Central memory CD8-positive, alpha-beta T cell (primary cell): ENCODE measurements around the gene GGT7.
A peak's percentile ranks its signal among the peaks of the same experiment; 100 is the strongest.

Experiments used
- ATAC-seq: fragments of 150-1000 bp; cut with Tn5 transposase; replicated peaks from 2 replicates; pipeline ENCODE4 v1.10.0; 2022; ENCODE audit warnings: mild to moderate bottlenecking, moderate FRiP score, moderate number of reproducible peaks; ENCODE audit not compliant: poor library complexity, severe bottlenecking; ENCODE audit errors: extremely low read depth
- DNase-seq, 2 donors: peaks; one replicate each; pipeline ENCODE4 v3.0.0; 2021; ENCODE audit warnings: low spot score in 2 of 2
- H3K27ac Mint-ChIP-seq: one replicate; pipeline ENCODE4 v1.8.0; 2022; ENCODE audit warnings: low read depth, mild to moderate bottlenecking, moderate library complexity, mixed read lengths
- H3K27me3 Mint-ChIP-seq: one replicate; pipeline ENCODE4 v1.8.0; 2022; ENCODE audit warnings: mixed read lengths
- H3K36me3 Mint-ChIP-seq: one replicate; pipeline ENCODE4 v1.8.0; 2022; ENCODE audit warnings: mild to moderate bottlenecking, moderate library complexity, mixed read lengths; ENCODE audit not compliant: insufficient read depth
- H3K4me1 Mint-ChIP-seq: one replicate; pipeline ENCODE4 v1.8.0; 2022; ENCODE audit warnings: mixed read lengths
- H3K4me3 Mint-ChIP-seq: one replicate; pipeline ENCODE4 v1.8.0; 2022; ENCODE audit warnings: mild to moderate bottlenecking, moderate library complexity, mixed read lengths
- H3K9me3 Mint-ChIP-seq: one replicate; pipeline ENCODE4 v1.8.0; 2022; ENCODE audit warnings: mixed read lengths

Gene GGT7

GRCh38 chr20:34876406-34877282 is 4.0 kb upstream of the GGT7 start, which contains the start of gene ACSS2:
Gene ACSS2 (plus strand): TSS chr20:34876612. CDS start chr20:34876646, 34 bp downstream.
- Mint-ChIP-seq H3K4me1 (peaks cover 44% of the 10 kb centered on the region), H3K27me3 (no peaks in the 10 kb centered on the region), H3K27ac (peak within 1 kb of the TSS; percentile 82), H3K36me3 (peaks cover 8% of the 10 kb centered on the region), H3K9me3 (no peaks in the 10 kb centered on the region), H3K4me3 (peak within 1 kb of the TSS; percentile 82)
- DNase-seq (peak; percentile 81 to 93), ATAC-seq (peak; percentile 66)

DNA sequence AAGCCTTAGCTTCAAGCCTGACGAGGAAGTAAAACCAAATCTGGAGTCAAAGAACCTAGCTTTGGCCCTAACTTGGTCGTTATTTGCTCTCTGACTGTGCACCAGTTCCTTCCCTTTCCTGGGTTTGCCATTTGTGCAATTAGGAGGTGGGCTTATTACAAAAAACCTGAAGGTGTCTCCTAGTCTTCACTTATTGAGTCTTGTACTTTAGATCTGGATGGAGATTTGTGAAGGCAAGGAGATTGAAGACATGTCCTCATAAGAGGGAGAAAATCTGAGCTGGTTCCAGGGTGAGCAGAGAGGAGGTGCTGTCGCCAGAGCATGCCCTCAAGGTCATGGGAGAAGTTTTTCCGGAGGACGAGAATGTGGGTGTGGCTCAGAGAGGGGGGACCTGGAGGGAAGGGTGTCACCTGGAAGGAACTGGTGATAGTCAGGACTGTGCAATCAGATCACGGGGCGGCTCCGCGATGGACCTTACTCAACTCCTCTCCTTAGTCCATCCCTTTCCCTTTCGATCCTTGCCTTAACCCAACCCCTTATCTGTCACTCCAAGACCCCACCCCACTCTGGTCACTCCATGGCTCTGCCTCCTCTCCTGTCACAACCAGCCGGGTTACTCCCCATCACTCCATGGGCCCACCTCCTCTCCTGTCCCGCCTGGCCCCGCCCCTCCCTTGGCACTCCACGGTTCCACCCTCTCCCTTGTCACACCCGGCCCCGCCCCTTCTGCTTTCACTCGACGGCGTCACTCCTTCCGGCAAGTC is 3.2 kb upstream of the GGT7 start:
- peaks cover 8% of the 10 kb centered on the region for H3K36me3 Mint-ChIP-seq
- H3K27ac Mint-ChIP-seq: peak overlapping the region; percentile 63
- ATAC-seq (peak; percentile 66), DNase-seq (no peak)
- H3K4me1 Mint-ChIP-seq: peaks cover 52% of the 10 kb centered on the region
- no peaks in the 10 kb centered on the region for H3K9me3 Mint-ChIP-seq
- H3K27me3 Mint-ChIP-seq: no peaks in the 10 kb centered on the region
- H3K4me3 Mint-ChIP-seq: peak overlapping the region; percentile 82

GRCh38 chr20:34874094-34874654 is 1.5 kb upstream of the GGT7 start:
- H3K27ac Mint-ChIP-seq: peak overlapping the region; percentile 78
- H3K36me3 Mint-ChIP-seq: peaks cover 9% of the 10 kb centered on the region
- H3K4me1 Mint-ChIP-seq: peaks cover 60% of the 10 kb centered on the region
- H3K27me3 Mint-ChIP-seq: no peaks in the 10 kb centered on the region
- peak overlapping the region; percentile 87 for H3K4me3 Mint-ChIP-seq
- H3K9me3 Mint-ChIP-seq: no peaks in the 10 kb centered on the region
- DNase-seq (peak in 1 of 2 donors; percentile 18), ATAC-seq (no peak)

GRCh38 chr20:34873583-34874093 is 982 bp upstream of the GGT7 start:
- Mint-ChIP-seq H3K4me3 (peak overlapping the region; percentile 87), H3K27ac (peak overlapping the region; percentile 78), H3K27me3 (no peaks in the 10 kb centered on the region), H3K9me3 (no peaks in the 10 kb centered on the region), H3K4me1 (peaks cover 60% of the 10 kb centered on the region), H3K36me3 (peaks cover 9% of the 10 kb centered on the region)
- ATAC-seq (no peak), DNase-seq (no peak)

DNA sequence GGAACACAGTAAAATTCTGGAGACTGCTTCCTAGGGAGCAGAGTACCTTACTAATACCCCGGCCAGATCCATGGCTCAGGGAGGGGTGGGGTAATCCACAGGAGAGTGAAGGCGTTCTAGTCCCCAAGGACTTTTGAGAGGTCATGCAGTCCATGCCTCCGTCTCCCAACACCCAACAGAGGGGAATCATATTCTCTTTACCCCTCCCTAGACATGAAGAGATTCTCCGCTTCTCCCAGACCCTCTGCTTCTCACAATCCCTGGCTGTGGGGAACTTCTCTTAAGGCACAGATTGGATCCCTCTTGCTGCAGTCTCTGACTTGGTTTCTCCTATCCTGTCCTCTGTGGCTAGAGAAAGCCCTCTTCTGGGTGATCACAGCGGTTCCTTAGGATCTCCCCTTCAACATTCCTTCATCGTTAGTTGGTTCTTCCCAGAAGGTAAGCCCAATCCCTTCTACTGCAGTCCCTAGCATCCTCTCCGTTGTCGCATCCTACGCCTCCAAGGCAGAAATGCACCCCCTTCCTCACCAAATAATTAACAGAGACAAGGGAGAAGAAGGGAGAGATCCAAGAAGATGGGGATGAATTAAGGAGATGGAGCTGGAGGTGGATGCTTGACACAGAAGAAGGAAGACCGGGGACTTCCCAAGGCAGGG is 562 bp downstream of the GGT7 start:
- H3K27me3 Mint-ChIP-seq: no peaks in the 10 kb centered on the region
- peaks cover 58% of the 10 kb centered on the region for H3K4me1 Mint-ChIP-seq
- peak overlapping the region; percentile 78 for H3K27ac Mint-ChIP-seq
- no peaks in the 10 kb centered on the region for H3K9me3 Mint-ChIP-seq
- no peak for DNase-seq
- no peak for ATAC-seq
- H3K4me3 Mint-ChIP-seq: peak overlapping the region; percentile 87
- H3K36me3 Mint-ChIP-seq: peaks cover 9% of the 10 kb centered on the region

DNA sequence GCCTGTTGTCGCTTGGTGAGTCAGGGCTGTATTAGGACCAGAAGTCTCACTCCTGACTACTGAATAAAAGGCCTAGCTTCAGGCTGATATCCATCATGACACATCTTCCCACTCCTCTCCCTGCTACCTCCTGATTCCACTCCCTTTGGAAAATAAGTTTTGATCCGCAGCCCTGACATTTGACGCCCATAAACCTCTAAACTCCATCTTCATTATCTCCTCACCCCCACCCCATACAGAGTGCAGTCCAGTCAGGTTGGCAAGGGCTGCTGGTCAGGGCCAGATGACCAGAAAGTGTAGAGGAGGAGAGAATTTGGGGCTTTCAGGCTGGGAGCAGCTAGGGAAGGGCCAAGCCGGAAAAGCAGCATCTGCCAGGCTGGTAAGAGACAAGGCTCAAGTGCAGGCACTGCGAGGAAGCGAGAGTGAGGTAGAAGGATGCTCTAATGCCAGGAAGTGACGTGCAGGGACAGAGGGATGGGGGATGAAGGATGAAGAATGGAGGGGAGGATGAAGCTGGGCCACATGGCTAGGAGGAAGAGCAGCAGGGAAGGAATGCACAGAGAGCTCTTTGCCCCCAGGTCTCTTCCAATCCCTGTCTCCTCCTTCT is 1.2 kb downstream of the GGT7 start:
- DNase-seq: no peak
- ATAC-seq: no peak
- Mint-ChIP-seq H3K4me3 (peak overlapping the region; percentile 87), H3K36me3 (peaks cover 6% of the 10 kb centered on the region), H3K27ac (no peak overlapping the region), H3K9me3 (no peaks in the 10 kb centered on the region), H3K27me3 (no peaks in the 10 kb centered on the region), H3K4me1 (peaks cover 51% of the 10 kb centered on the region)

GRCh38 chr20:34864216-34864615 is 8.4 kb downstream of the GGT7 start:
- Mint-ChIP-seq H3K4me1 (peaks cover 14% of the 10 kb centered on the region), H3K27me3 (no peaks in the 10 kb centered on the region), H3K9me3 (no peaks in the 10 kb centered on the region), H3K27ac (no peak overlapping the region), H3K4me3 (no peak overlapping the region), H3K36me3 (peaks cover 5% of the 10 kb centered on the region)
- DNase-seq (no peak), ATAC-seq (no peak)

- Mint-ChIP-seq H3K27ac (no peak overlapping the region), H3K27me3 (no peaks in the 10 kb centered on the region), H3K4me1 (peaks cover 13% of the 10 kb centered on the region), H3K36me3 (peaks cover 5% of the 10 kb centered on the region), H3K4me3 (no peak overlapping the region), H3K9me3 (no peaks in the 10 kb centered on the region)
- DNase-seq (no peak), ATAC-seq (no peak)
These were observed 9.2 kb downstream of the GGT7 start for GRCh38 chr20:34863421-34863965.

GRCh38 chr20:34862724-34863123 is 9.9 kb downstream of the GGT7 start:
- no peak for ATAC-seq
- peaks cover 13% of the 10 kb centered on the region for H3K4me1 Mint-ChIP-seq
- H3K4me3 Mint-ChIP-seq: no peak overlapping the region
- no peak for DNase-seq
- peaks cover 7% of the 10 kb centered on the region for H3K36me3 Mint-ChIP-seq
- no peaks in the 10 kb centered on the region for H3K9me3 Mint-ChIP-seq
- no peak overlapping the region for H3K27ac Mint-ChIP-seq
- H3K27me3 Mint-ChIP-seq: no peaks in the 10 kb centered on the region

DNA sequence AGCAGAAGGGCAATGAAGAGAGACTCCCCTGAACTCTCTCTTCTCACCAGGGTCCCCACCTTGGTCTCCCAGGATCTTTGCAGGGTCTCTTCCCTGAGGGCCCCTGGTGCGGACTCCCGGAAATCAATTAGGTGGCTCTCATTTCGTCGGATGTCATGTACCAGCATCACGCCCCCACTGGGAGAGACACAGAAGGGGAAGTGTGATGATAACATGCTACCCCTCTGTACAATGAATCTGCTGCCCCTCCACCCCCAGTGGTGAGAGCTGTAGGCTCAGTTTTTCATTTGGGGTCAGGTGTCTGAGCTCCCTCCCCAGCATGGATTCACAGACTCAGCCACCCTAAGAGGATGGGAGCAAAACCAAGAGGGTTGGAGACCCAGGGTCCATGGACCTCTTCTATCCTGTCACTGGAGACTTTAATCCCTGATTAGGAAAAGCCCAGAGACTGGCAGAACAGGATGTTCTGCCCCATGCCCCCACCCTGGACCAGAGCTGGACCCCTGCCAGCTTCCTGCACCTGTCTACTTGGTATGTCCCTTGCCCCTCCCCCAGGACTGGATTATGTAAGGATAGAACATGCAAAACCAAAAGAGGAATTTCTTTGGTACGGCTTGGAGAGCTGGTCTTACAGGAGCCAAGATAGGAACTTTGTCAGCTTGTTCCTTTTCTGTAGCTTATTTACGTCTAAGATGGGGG is 11.1 kb downstream of the GGT7 start:
- Mint-ChIP-seq H3K27me3 (no peaks in the 10 kb centered on the region), H3K36me3 (peaks cover 12% of the 10 kb centered on the region), H3K27ac (no peak overlapping the region), H3K9me3 (no peaks in the 10 kb centered on the region), H3K4me1 (peaks cover 13% of the 10 kb centered on the region), H3K4me3 (no peak overlapping the region)
- no peak for ATAC-seq
- no peak for DNase-seq

DNA sequence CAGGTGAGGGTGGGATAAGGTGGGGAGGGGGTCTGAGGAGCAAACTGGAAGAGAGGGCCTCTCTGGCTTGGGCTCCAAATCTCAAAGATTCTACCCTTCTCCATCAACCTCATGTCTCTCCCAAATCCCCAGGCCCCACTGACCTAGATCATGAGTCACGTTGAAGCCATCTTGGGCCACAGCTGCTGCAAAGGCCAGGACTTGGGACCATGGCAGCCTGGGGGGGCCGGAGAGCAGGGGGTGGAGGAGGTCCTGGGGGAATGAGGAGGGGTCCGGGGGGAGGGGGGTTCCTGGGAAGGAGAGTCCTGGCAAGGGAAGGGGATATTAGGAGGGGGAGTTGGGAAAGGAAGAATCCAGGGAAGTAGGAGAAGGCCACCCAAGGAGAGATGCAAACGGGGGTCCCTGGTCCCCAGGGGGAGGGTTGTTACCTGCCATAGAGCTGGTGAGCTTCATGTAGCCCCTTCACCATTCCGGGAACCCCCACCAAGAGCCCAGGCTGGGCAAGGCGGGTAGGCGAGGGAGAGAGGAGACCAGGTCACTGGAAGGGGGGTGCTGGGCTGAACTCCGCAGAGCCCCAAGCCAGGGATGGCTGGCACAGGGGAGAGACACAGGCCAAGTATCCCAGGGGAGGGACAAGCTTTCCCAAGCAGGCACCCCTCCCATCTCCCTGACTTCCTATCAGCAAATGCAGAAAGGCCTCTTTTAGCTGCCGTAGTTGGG is 12.7 kb downstream of the GGT7 start:
- H3K4me3 Mint-ChIP-seq: no peak overlapping the region
- peaks cover 17% of the 10 kb centered on the region for H3K36me3 Mint-ChIP-seq
- no peaks in the 10 kb centered on the region for H3K9me3 Mint-ChIP-seq
- no peak overlapping the region for H3K27ac Mint-ChIP-seq
- H3K4me1 Mint-ChIP-seq: peaks cover 5% of the 10 kb centered on the region
- no peaks in the 10 kb centered on the region for H3K27me3 Mint-ChIP-seq
- no peak for ATAC-seq
- no peak for DNase-seq
